Measurements from ENCODE around the gene PDS5B. TPM values are rescaled to one million over a fixed set of nuclear protein-coding genes. Genes with fewer than 3 reads are reported as not detected.
"Not testable (repeated sequence)": the region's sequence is repeated elsewhere in the genome, so short reads cannot be mapped to it uniquely, and the experiment has no call there.

The PDS5B gene
- total RNA-seq, 4 donors from 2014 or later: 10.0 to 91.3 (median 32.1) TPM

GRCh38 chr13:32687275-32687674 lies 101.0 kb downstream of the PDS5B start:
- intact Hi-C loops (cut with DNase I; ENCODE audit: low total_unique reads): no loop called here
- DNase-seq: no peak
- H3K4me3 ChIP-seq: no peak overlapping the region
- WGBS, 2 donors (ENCODE audit: low coverage in 1 of 2): 72 to 74% methylated on average over 2 of the region's 2 CpGs
- TF ChIP-seq POLR2AphosphoS5 (IDR thresholded peaks at IDR 0.05): no peak
- no peak for TF ChIP-seq EP300 (IDR thresholded peaks at IDR 0.05; ENCODE audit: low read depth)
- TF ChIP-seq CTCF (IDR thresholded peaks at IDR 0.05): no peak
- no peak for TF ChIP-seq POLR2A (IDR thresholded peaks at IDR 0.05)
- H3K27me3 ChIP-seq: no peaks in the 10 kb centered on the region
- in situ Hi-C loops (cut with MboI; ENCODE audit: low pct_ligation_motif_present in 1 of 4, low pct_unique_long_range_greater_than_20kb in 1 of 4, low sequenced_read_pairs in 3 of 4): no loop called here
- H3K9me3 ChIP-seq: no peaks in the 10 kb centered on the region
- no peak overlapping the region for H3K27ac ChIP-seq
- H3K36me3 ChIP-seq: peaks cover 0 to 8% (median 0%) of the 10 kb centered on the region in 4 donors
- H3K4me1 ChIP-seq: no peaks in the 10 kb centered on the region

DNA sequence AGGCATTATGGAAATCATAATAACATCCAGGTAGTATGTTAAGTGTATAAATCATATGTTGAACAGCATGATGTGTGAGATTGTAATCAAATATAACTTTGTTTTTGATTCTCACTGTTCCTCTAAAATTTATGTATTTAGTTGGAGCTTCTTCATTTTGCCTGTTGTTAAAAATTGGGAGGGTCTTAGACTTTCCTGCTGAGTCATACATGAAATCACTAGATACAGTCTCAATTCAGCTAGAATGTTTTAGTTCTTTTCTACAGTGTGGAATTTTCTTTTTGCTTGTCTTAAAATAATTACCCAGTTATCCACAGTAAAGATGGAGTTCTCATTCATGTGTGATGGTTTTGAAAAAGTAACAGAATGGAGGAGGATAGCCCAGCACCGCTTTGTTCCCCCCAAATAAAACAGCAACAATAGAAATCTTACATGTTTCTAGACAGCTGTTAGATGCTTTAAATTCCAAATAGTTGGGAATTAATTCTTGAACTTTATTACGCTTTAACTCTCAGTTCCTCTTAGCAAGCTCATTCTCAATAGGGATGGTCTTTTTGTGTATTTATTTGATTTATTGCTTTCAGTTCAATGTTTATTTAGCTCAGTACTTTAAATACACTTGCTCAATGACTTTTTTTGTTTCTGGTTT lies 109.5 kb downstream of the PDS5B start:
- Histone ChIP-seq H3K9me3 (no peaks in the 10 kb centered on the region), H3K27ac (no peak overlapping the region), H3K36me3 (peaks cover 0 to 16% (median 8%) of the 10 kb centered on the region in 4 donors), H3K4me3 (no peak overlapping the region), H3K27me3 (no peaks in the 10 kb centered on the region), H3K4me1 (peaks cover 0 to 7% (median 0%) of the 10 kb centered on the region in 4 donors)
- no peak for TF ChIP-seq POLR2AphosphoS5 (IDR thresholded peaks at IDR 0.05)
- no peak for TF ChIP-seq POLR2A (IDR thresholded peaks at IDR 0.05)
- no peak for TF ChIP-seq CTCF (IDR thresholded peaks at IDR 0.05)
- no peak for TF ChIP-seq EP300 (IDR thresholded peaks at IDR 0.05; ENCODE audit: low read depth)
- DNase-seq: no peak
- 77 to 89% methylated on average over 2 of the region's 2 CpGs for WGBS, 2 donors (ENCODE audit: low coverage in 1 of 2)
- in situ Hi-C loops (cut with MboI; ENCODE audit: low pct_ligation_motif_present in 1 of 4, low pct_unique_long_range_greater_than_20kb in 1 of 4, low sequenced_read_pairs in 3 of 4): no loop called here
- intact Hi-C loops (cut with DNase I; ENCODE audit: low total_unique reads): no loop called here

GRCh38 chr13:32707471-32707870 lies 121.2 kb downstream of the PDS5B start:
- H3K4me1 ChIP-seq: peaks cover 0 to 5% (median 0%) of the 10 kb centered on the region in 4 donors
- H3K36me3 ChIP-seq: peaks cover 0 to 30% (median 13%) of the 10 kb centered on the region in 4 donors
- H3K27ac ChIP-seq: no peak overlapping the region
- TF ChIP-seq POLR2A (IDR thresholded peaks at IDR 0.05): no peak
- TF ChIP-seq CTCF (IDR thresholded peaks at IDR 0.05): no peak
- TF ChIP-seq EP300 (IDR thresholded peaks at IDR 0.05; ENCODE audit: low read depth): no peak
- TF ChIP-seq POLR2AphosphoS5 (IDR thresholded peaks at IDR 0.05): no peak
- no peak overlapping the region for H3K4me3 ChIP-seq
- H3K27me3 ChIP-seq: no peaks in the 10 kb centered on the region
- 78 to 80% methylated on average over 4 of the region's 4 CpGs for WGBS, 2 donors (ENCODE audit: low coverage in 1 of 2)
- in situ Hi-C loops (cut with MboI; ENCODE audit: low pct_ligation_motif_present in 1 of 4, low pct_unique_long_range_greater_than_20kb in 1 of 4, low sequenced_read_pairs in 3 of 4) (no loop called here), intact Hi-C loops (cut with DNase I; ENCODE audit: low total_unique reads) (no loop called here)
- H3K9me3 ChIP-seq: no peaks in the 10 kb centered on the region
- no peak for DNase-seq

DNA sequence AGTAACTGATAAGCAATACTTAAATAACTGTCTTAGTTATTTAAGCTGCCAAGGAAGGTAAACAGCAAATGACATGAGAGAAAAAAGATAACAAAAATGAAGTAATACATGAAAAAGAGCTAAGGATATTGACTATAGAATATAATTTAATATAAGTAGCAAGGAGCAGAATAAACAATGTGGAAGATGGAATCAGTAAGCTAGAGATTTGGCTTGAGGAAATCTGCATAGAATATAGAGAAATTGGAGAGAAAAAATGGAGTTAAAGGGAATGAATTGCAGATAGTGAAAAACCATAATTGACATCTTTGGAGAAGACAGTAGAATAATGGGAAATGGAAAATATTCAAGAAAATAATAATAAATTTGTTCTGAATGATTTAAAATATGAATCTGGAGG lies 127.1 kb downstream of the PDS5B start:
- peaks cover 10 to 12% of the 10 kb centered on the region in 2 donors for H3K9me3 ChIP-seq
- H3K4me1 ChIP-seq: no peaks in the 10 kb centered on the region
- no peak overlapping the region for H3K4me3 ChIP-seq
- H3K27me3 ChIP-seq: no peaks in the 10 kb centered on the region
- no peak for DNase-seq
- H3K27ac ChIP-seq: no peak overlapping the region
- in situ Hi-C loops (cut with MboI; ENCODE audit: low pct_ligation_motif_present in 1 of 4, low pct_unique_long_range_greater_than_20kb in 1 of 4, low sequenced_read_pairs in 3 of 4): no loop called here
- TF ChIP-seq POLR2A (IDR thresholded peaks at IDR 0.05): no peak
- no peak for TF ChIP-seq EP300 (IDR thresholded peaks at IDR 0.05; ENCODE audit: low read depth)
- no peak for TF ChIP-seq CTCF (IDR thresholded peaks at IDR 0.05)
- no peak for TF ChIP-seq POLR2AphosphoS5 (IDR thresholded peaks at IDR 0.05)
- intact Hi-C loops (cut with DNase I; ENCODE audit: low total_unique reads): no loop called here
- H3K36me3 ChIP-seq: peaks cover 0 to 52% (median 17%) of the 10 kb centered on the region in 4 donors

- WGBS, 2 donors (ENCODE audit: low coverage in 1 of 2): 94% methylated on average over 13 of the region's 21 CpGs; no CpG with 5 or more reads in 1 of the 2 donors
- in situ Hi-C loops (cut with MboI; ENCODE audit: low pct_ligation_motif_present in 1 of 4, low pct_unique_long_range_greater_than_20kb in 1 of 4, low sequenced_read_pairs in 3 of 4): not testable (repeated sequence)
These were observed 129.9 kb downstream of the PDS5B start for GRCh38 chr13:32716201-32716600.

More at GRCh38 chr13:32716201-32716600, 129.9 kb downstream of the PDS5B start:
- DNase-seq; H3K4me3 ChIP-seq; H3K27me3 ChIP-seq; H3K4me1 ChIP-seq; H3K27ac ChIP-seq; intact Hi-C loops (cut with DNase I; ENCODE audit: low total_unique reads): not testable (repeated sequence)
- Histone ChIP-seq H3K36me3 (peaks cover 0 to 37% (median 10%) of the 10 kb centered on the region in 4 donors), H3K9me3 (peaks cover 12% of the 10 kb centered on the region in 2 donors)
